Measurements from ENCODE around the gene ZKSCAN4.
A peak's percentile ranks its signal among the peaks of the same experiment; 100 is the strongest.

ZKSCAN4 gene

GRCh38 chr6:28232785-28233184 lies 19.3 kb downstream of the ZKSCAN4 start:
- TF ChIP-seq CTCF (conservative IDR thresholded peaks at IDR 0.05; ENCODE audit: low read depth, low read length), result no peak
- no peak for DNase-seq (ENCODE audit: low read depth)
- H3K4me3 ChIP-seq (ENCODE audit: low read length), result no peak overlapping the region

- no peak overlapping the region for H3K4me3 ChIP-seq (ENCODE audit: low read length)
- no peak for DNase-seq (ENCODE audit: low read depth)
- no peak for TF ChIP-seq CTCF (conservative IDR thresholded peaks at IDR 0.05; ENCODE audit: low read depth, low read length)
Measured at GRCh38 chr6:28226460-28226859, 25.6 kb downstream of the ZKSCAN4 start.

GRCh38 chr6:28225056-28225834 lies 26.8 kb downstream of the ZKSCAN4 start, which contains the start of gene ZSCAN9:
ZSCAN9 (plus strand) TSS chr6:28225275; CDS start chr6:28227085, 1,810 bp downstream.
- H3K4me3 ChIP-seq (ENCODE audit: low read length), result peak within 1 kb of the TSS; percentile 91
- TF ChIP-seq CTCF (conservative IDR thresholded peaks at IDR 0.05; ENCODE audit: low read depth, low read length), result no peak
- peak; percentile 58 for DNase-seq (ENCODE audit: low read depth)

- TF ChIP-seq CTCF (conservative IDR thresholded peaks at IDR 0.05; ENCODE audit: low read depth, low read length), result no peak
- DNase-seq (ENCODE audit: low read depth), result no peak
Measured at GRCh38 chr6:28224131-28225055, 27.7 kb downstream of the ZKSCAN4 start.

GRCh38 chr6:28220257-28221133 lies 31.6 kb downstream of the ZKSCAN4 start:
- no peak overlapping the region for H3K4me3 ChIP-seq (ENCODE audit: low read length)
- DNase-seq (ENCODE audit: low read depth), result no peak

More at GRCh38 chr6:28224131-28225055, 27.7 kb downstream of the ZKSCAN4 start:
- H3K4me3 ChIP-seq (ENCODE audit: low read length), result peak overlapping the region; percentile 91

More at GRCh38 chr6:28220257-28221133, 31.6 kb downstream of the ZKSCAN4 start:
- TF ChIP-seq CTCF (conservative IDR thresholded peaks at IDR 0.05; ENCODE audit: low read depth, low read length), result no peak

All from retinal pigment epithelial cell (primary cell).